ENCODE measurements around the gene GLT8D2. TPM values are rescaled to one million over a fixed set of nuclear protein-coding genes. Genes with fewer than 3 reads are reported as not detected.

GLT8D2 gene, protein sequence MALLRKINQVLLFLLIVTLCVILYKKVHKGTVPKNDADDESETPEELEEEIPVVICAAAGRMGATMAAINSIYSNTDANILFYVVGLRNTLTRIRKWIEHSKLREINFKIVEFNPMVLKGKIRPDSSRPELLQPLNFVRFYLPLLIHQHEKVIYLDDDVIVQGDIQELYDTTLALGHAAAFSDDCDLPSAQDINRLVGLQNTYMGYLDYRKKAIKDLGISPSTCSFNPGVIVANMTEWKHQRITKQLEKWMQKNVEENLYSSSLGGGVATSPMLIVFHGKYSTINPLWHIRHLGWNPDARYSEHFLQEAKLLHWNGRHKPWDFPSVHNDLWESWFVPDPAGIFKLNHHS
- total RNA-seq, result 10 to 100 TPM; 49.0 to 86.8 TPM
- polyA plus RNA-seq (ENCODE audit: insufficient read length in 2 of 2), result 10 to 100 TPM; 14.2 to 25.1 TPM
- long read RNA-seq, donor 1, transcript GLT8D2-201 (11 exons, 1,880 nt), result major isoform, 13 of 38 reads
- long read RNA-seq, donor 1, partial matches to known transcripts, result 25 of 38 reads
- long read RNA-seq, donor 1, other reads (novel, unspliced or antisense), result 0 of 38 reads
- long read RNA-seq, donor 2, result 0 reads
- long read RNA-seq, donor 3, partial matches to known transcripts, result 0 of 3 reads
- long read RNA-seq, donor 3, other reads (novel, unspliced or antisense), result 0 of 3 reads
- long read RNA-seq, donor 4, transcript GLT8D2-201 (11 exons, 1,880 nt), result major isoform, 7 of 30 reads
- long read RNA-seq, donor 4, partial matches to known transcripts, result 22 of 30 reads
- long read RNA-seq, donor 4, other reads (novel, unspliced or antisense), result 0 of 30 reads

DNA sequence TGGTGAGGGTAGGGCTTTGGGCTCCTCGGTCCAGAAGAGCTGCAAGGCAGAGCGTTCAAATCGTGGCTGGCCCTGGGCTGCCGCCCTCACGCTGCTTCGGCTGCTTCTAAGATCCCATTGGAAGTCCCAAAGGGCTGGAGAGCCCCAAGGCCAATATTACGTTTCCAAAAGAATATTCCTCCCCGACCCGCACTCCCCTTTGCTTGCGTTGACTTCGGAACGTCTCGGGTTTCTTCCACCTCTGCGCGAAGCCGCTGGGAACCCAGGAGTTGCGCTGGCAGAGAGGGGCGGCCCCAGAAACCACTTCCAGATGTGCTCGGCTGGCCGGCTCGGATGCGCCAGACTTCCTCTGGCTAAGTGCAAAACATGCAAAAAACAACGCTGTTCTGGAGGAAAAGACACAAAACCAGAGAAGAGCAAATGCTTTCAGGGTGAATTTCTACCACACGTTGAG lies at the start of gene GLT8D2:
Gene GLT8D2, minus strand, starts transcription at position 285 of the 454 bp plus-strand sequence. CDS start 30,539 bp downstream, outside the sequence.
- Histone ChIP-seq H3K4me1 (ENCODE audit: control insufficient read depth, insufficient read depth, low read length) (peaks cover 10% of the 10 kb centered on the region), H3K36me3 (ENCODE audit: control insufficient read depth, insufficient read depth, low read length) (no peaks in the 10 kb centered on the region), H3K27me3 (ENCODE audit: control insufficient read depth, insufficient read depth, low read length) (peaks cover 18% of the 10 kb centered on the region), H3K9me3 (ENCODE audit: control insufficient read depth, insufficient read depth, low read length) (no peaks in the 10 kb centered on the region), H3K4me3 (ENCODE audit: low read depth, low read length) (peak within 1 kb of the TSS; percentile 64), H3K27ac (ENCODE audit: low read depth, low read length) (peak within 1 kb of the TSS; percentile 88)
- DNase-seq (ENCODE audit: low read depth in 4 of 6, low spot score in 6 of 6), result peak in 2 of 6 donors; percentile 32 to 59
- 2% methylated on average over 23 of the region's 24 CpGs for WGBS (ENCODE audit: insufficient coverage)

DNA sequence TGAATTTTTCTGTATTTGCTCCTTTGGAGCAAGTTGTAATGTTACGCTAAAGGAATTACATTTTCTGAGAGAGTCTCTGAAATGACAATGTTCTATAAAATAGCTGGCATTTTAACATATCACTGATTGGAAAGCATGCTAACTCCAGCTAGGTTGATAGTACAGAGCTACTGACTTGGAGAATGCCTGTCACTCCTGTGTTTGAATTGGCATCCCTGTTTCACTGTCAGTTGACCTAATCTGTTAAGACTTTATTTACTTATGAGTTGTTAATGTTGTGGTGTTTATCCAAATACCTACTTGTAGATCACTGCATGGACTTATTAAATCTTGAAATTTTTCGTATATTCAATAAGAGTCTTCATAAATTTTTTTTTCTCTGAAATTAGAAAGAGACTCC lies 48.0 kb upstream of the GLT8D2 start:
- no peaks in the 10 kb centered on the region for H3K9me3 ChIP-seq (ENCODE audit: control insufficient read depth, insufficient read depth, low read length)
- no peak for DNase-seq (ENCODE audit: low read depth in 4 of 6, low spot score in 6 of 6)
- WGBS (ENCODE audit: insufficient coverage), result no CpG with 5 or more reads among the region's 2 CpGs
- H3K4me3 ChIP-seq (ENCODE audit: low read depth, low read length), result no peak overlapping the region
- no peaks in the 10 kb centered on the region for H3K4me1 ChIP-seq (ENCODE audit: control insufficient read depth, insufficient read depth, low read length)
- H3K27me3 ChIP-seq (ENCODE audit: control insufficient read depth, insufficient read depth, low read length), result no peaks in the 10 kb centered on the region
- no peak overlapping the region for H3K27ac ChIP-seq (ENCODE audit: low read depth, low read length)
- peaks cover 11% of the 10 kb centered on the region for H3K36me3 ChIP-seq (ENCODE audit: control insufficient read depth, insufficient read depth, low read length)

DNA sequence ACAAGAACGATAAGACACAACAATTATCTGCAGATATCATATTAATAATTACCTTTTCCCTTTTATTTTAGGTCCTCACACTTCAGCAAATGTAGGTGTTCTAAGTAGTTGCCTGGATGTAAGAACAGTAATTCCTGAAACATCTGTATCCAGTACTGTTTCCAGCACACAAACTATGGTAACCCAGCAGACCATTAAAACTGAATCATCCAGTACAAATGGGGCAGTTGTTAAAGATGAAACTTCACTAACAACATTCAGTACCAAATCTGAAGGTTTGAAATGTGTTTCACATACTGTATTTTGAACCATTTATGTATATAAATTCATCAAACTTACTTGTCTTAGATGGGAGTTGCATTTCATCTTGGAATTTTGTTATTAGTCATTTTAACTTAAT lies 45.3 kb upstream of the GLT8D2 start:
- WGBS (ENCODE audit: insufficient coverage), result no CpG with 5 or more reads among the region's 1 CpG
- Histone ChIP-seq H3K27me3 (ENCODE audit: control insufficient read depth, insufficient read depth, low read length) (no peaks in the 10 kb centered on the region), H3K4me3 (ENCODE audit: low read depth, low read length) (no peak overlapping the region), H3K9me3 (ENCODE audit: control insufficient read depth, insufficient read depth, low read length) (no peaks in the 10 kb centered on the region), H3K27ac (ENCODE audit: low read depth, low read length) (no peak overlapping the region), H3K36me3 (ENCODE audit: control insufficient read depth, insufficient read depth, low read length) (peaks cover 7% of the 10 kb centered on the region), H3K4me1 (ENCODE audit: control insufficient read depth, insufficient read depth, low read length) (no peaks in the 10 kb centered on the region)
- DNase-seq (ENCODE audit: low read depth in 4 of 6, low spot score in 6 of 6), result no peak

DNA sequence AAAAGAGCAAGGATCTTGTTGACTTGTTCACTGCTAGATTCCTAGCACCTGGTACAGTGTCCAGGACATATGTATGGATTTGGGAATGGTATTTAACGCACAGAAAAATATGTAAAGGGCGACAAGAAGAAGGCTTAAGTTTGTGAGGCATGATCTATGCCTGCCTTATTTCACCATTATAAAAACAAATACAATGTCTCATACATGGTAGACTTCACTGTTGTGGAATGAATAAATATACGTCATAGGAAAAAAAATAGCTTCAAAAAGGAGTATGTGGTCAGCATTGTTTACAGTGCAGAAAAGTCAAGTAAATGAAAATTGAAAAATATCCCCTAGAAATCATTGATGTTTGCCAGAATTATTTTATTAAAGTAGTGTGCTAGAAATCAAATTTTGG lies 44.3 kb upstream of the GLT8D2 start:
- Histone ChIP-seq H3K4me3 (ENCODE audit: low read depth, low read length) (no peak overlapping the region), H3K27me3 (ENCODE audit: control insufficient read depth, insufficient read depth, low read length) (no peaks in the 10 kb centered on the region), H3K27ac (ENCODE audit: low read depth, low read length) (no peak overlapping the region), H3K4me1 (ENCODE audit: control insufficient read depth, insufficient read depth, low read length) (no peaks in the 10 kb centered on the region), H3K9me3 (ENCODE audit: control insufficient read depth, insufficient read depth, low read length) (no peaks in the 10 kb centered on the region), H3K36me3 (ENCODE audit: control insufficient read depth, insufficient read depth, low read length) (peaks cover 7% of the 10 kb centered on the region)
- no CpG with 5 or more reads among the region's 3 CpGs for WGBS (ENCODE audit: insufficient coverage)
- no peak for DNase-seq (ENCODE audit: low read depth in 4 of 6, low spot score in 6 of 6)

DNA sequence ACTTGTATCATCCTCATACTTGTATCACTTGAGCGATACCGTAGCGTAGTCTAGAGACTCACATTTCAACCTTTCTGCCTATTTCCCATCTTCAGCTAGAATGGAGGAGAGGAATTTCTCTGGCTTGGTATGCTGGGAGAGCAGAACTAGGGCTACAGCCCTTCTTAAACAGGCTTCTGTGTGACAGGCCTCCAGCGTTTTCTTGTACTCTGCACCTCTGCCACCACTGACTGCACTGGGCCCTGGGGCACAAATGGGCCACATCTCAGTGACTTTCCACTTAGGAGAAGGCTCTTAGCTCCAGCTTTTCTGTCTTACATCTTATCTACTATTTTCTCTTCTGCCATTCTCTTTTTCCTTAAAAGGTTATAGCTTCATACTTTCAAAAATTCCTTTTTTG lies 41.1 kb upstream of the GLT8D2 start:
- Histone ChIP-seq H3K27ac (ENCODE audit: low read depth, low read length) (no peak overlapping the region), H3K4me3 (ENCODE audit: low read depth, low read length) (no peak overlapping the region), H3K9me3 (ENCODE audit: control insufficient read depth, insufficient read depth, low read length) (no peaks in the 10 kb centered on the region), H3K4me1 (ENCODE audit: control insufficient read depth, insufficient read depth, low read length) (no peaks in the 10 kb centered on the region), H3K36me3 (ENCODE audit: control insufficient read depth, insufficient read depth, low read length) (peaks cover 14% of the 10 kb centered on the region), H3K27me3 (ENCODE audit: control insufficient read depth, insufficient read depth, low read length) (no peaks in the 10 kb centered on the region)
- no peak for DNase-seq (ENCODE audit: low read depth in 4 of 6, low spot score in 6 of 6)
- WGBS (ENCODE audit: insufficient coverage), result 41% methylated on average over 1 of the region's 4 CpGs

DNA sequence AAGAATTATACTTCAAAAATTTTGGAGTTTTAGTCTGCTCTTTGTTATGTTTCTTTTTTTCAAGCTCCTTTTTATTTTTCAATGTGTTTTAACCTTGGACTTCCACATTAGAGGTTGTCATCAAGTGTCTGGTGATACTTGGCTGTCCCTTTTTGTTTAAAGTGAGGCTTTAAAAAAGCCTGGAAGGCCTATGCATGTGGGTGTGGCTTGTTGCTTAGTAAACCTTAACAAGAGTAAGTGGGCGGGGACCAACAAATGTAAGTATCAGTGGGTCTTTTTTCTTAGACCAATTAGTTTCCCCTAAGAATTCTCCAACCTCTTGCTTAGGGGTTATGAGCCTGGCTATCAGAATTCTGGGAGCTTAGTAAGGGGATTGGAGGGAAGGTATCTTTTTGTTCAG lies 40.7 kb upstream of the GLT8D2 start:
- no CpG with 5 or more reads among the region's 1 CpG for WGBS (ENCODE audit: insufficient coverage)
- no peaks in the 10 kb centered on the region for H3K4me1 ChIP-seq (ENCODE audit: control insufficient read depth, insufficient read depth, low read length)
- no peak for DNase-seq (ENCODE audit: low read depth in 4 of 6, low spot score in 6 of 6)
- H3K27ac ChIP-seq (ENCODE audit: low read depth, low read length), result no peak overlapping the region
- no peaks in the 10 kb centered on the region for H3K27me3 ChIP-seq (ENCODE audit: control insufficient read depth, insufficient read depth, low read length)
- H3K4me3 ChIP-seq (ENCODE audit: low read depth, low read length), result no peak overlapping the region
- H3K9me3 ChIP-seq (ENCODE audit: control insufficient read depth, insufficient read depth, low read length), result no peaks in the 10 kb centered on the region
- H3K36me3 ChIP-seq (ENCODE audit: control insufficient read depth, insufficient read depth, low read length), result peaks cover 18% of the 10 kb centered on the region

DNA sequence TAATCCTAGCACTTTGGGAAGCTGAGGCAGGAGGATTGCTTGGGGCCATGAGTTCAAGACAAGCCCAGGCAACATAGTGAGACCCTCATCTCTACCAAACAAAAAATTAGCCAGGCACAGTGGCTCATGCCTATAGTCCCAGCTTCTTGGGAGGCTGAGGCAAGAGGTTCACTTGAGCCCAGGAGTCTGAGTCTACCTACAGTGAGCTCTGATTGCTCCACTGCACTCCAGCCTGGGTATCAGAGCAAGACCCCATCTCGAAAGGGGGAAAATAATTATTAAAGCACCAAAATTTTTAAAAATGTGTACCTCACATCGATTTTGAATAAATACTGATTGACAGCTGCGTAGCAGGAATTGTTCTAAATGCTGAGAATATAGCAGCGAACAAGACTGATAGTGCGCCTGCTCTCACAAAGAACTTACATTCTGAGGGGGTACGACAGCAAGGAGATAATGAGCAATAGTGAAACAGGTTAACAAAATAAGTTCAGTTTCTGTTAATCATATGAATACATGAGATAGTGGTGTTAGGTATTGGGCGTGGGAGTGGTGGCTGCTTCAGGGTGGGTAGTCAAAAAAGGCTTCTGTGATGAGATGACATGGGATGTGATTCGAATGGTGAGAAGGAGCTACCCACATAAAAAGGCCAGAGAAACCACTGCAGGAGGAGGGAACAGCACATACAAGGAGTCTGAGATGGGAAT lies 33.9 kb upstream of the GLT8D2 start:
- Histone ChIP-seq H3K4me3 (ENCODE audit: low read depth, low read length) (no peak overlapping the region), H3K36me3 (ENCODE audit: control insufficient read depth, insufficient read depth, low read length) (peaks cover 17% of the 10 kb centered on the region), H3K27ac (ENCODE audit: low read depth, low read length) (no peak overlapping the region), H3K9me3 (ENCODE audit: control insufficient read depth, insufficient read depth, low read length) (no peaks in the 10 kb centered on the region), H3K4me1 (ENCODE audit: control insufficient read depth, insufficient read depth, low read length) (no peaks in the 10 kb centered on the region), H3K27me3 (ENCODE audit: control insufficient read depth, insufficient read depth, low read length) (no peaks in the 10 kb centered on the region)
- 97% methylated on average over 6 of the region's 8 CpGs for WGBS (ENCODE audit: insufficient coverage)
- no peak for DNase-seq (ENCODE audit: low read depth in 4 of 6, low spot score in 6 of 6)

DNA sequence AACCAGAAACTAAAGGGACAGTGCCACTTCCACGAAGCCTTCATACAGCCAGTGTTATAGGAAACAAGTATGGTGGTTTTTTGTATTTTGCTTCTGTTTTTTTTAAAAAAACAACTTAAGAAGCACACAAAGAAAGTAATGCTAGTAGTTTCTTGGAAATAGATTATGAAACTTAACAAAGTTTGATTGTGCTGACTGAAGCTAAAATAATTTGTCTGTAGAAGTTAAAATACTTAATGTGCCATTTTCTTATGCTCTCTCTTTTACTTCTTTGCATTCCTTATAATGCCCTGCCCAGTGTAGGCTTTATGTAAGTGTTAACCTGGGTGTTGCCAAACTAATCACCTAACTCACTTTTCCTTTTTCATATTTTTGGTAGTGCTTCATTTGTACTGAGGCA lies 30.8 kb upstream of the GLT8D2 start:
- H3K4me3 ChIP-seq (ENCODE audit: low read depth, low read length), result no peak overlapping the region
- no peaks in the 10 kb centered on the region for H3K4me1 ChIP-seq (ENCODE audit: control insufficient read depth, insufficient read depth, low read length)
- no peak for DNase-seq (ENCODE audit: low read depth in 4 of 6, low spot score in 6 of 6)
- H3K36me3 ChIP-seq (ENCODE audit: control insufficient read depth, insufficient read depth, low read length), result peaks cover 11% of the 10 kb centered on the region
- no CpG with 5 or more reads among the region's 1 CpG for WGBS (ENCODE audit: insufficient coverage)
- no peaks in the 10 kb centered on the region for H3K27me3 ChIP-seq (ENCODE audit: control insufficient read depth, insufficient read depth, low read length)
- H3K27ac ChIP-seq (ENCODE audit: low read depth, low read length), result no peak overlapping the region
- H3K9me3 ChIP-seq (ENCODE audit: control insufficient read depth, insufficient read depth, low read length), result no peaks in the 10 kb centered on the region

DNA sequence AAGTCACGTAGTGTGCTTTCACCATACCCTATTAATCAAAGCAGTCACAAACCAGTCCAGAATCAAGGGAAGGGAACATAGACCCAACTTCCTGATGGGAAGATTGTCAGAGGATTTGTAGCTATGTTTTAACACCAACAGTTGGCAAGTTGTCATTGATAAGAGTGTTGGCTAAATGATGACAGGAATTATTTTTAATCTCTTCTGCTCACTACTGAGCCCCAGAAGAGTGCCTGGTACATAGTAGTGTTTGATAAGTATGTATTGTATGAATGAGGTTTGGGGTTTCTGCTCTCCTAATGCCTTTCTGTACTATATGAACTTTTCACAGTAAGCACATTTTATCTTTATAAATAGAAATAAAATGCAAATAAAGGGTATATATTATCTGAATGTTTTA lies 29.0 kb upstream of the GLT8D2 start:
- Histone ChIP-seq H3K4me3 (ENCODE audit: low read depth, low read length) (no peak overlapping the region), H3K27ac (ENCODE audit: low read depth, low read length) (no peak overlapping the region), H3K9me3 (ENCODE audit: control insufficient read depth, insufficient read depth, low read length) (no peaks in the 10 kb centered on the region), H3K36me3 (ENCODE audit: control insufficient read depth, insufficient read depth, low read length) (peaks cover 13% of the 10 kb centered on the region), H3K27me3 (ENCODE audit: control insufficient read depth, insufficient read depth, low read length) (no peaks in the 10 kb centered on the region), H3K4me1 (ENCODE audit: control insufficient read depth, insufficient read depth, low read length) (no peaks in the 10 kb centered on the region)
- DNase-seq (ENCODE audit: low read depth in 4 of 6, low spot score in 6 of 6), result no peak
- WGBS (ENCODE audit: insufficient coverage), result no CpG with 5 or more reads among the region's 1 CpG

All from spinal cord (tissue), 10 donors.